Stimulated activated memory B cell treated with anti-CD40 and anti-IgM and Interleukin-4, amounts not matched to agents 10 μg/mL and 1 μg/mL and 100 μg/mL, for 72 hours (primary cell): Measurements from ENCODE around the gene URM1.
"Not testable (repeated sequence)": the region's sequence is repeated elsewhere in the genome, so short reads cannot be mapped to it uniquely, and the experiment has no call there.

Source experiments
- ATAC-seq: fragments of 150-1000 bp; cut with Tn5 transposase; 2 replicates; pipeline ENCODE4 v1.10.0; 2021
- H3K27ac Mint-ChIP-seq: one replicate; pipeline ENCODE4 v1.8.0; 2022; ENCODE audit warnings: mild to moderate bottlenecking, mixed read lengths
- H3K27me3 Mint-ChIP-seq: one replicate; pipeline ENCODE4 v1.8.0; 2022; ENCODE audit warnings: mixed read lengths
- H3K36me3 Mint-ChIP-seq: one replicate; pipeline ENCODE4 v1.8.0; 2022; ENCODE audit warnings: mixed read lengths
- H3K4me1 Mint-ChIP-seq: one replicate; pipeline ENCODE4 v1.8.0; 2022; ENCODE audit warnings: mixed read lengths
- H3K4me3 Mint-ChIP-seq: one replicate; pipeline ENCODE4 v1.8.0; 2022; ENCODE audit warnings: mild to moderate bottlenecking, moderate library complexity, mixed read lengths
- H3K9me3 Mint-ChIP-seq: one replicate; pipeline ENCODE4 v1.8.0; 2022; ENCODE audit warnings: mixed read lengths

The URM1 gene

DNA sequence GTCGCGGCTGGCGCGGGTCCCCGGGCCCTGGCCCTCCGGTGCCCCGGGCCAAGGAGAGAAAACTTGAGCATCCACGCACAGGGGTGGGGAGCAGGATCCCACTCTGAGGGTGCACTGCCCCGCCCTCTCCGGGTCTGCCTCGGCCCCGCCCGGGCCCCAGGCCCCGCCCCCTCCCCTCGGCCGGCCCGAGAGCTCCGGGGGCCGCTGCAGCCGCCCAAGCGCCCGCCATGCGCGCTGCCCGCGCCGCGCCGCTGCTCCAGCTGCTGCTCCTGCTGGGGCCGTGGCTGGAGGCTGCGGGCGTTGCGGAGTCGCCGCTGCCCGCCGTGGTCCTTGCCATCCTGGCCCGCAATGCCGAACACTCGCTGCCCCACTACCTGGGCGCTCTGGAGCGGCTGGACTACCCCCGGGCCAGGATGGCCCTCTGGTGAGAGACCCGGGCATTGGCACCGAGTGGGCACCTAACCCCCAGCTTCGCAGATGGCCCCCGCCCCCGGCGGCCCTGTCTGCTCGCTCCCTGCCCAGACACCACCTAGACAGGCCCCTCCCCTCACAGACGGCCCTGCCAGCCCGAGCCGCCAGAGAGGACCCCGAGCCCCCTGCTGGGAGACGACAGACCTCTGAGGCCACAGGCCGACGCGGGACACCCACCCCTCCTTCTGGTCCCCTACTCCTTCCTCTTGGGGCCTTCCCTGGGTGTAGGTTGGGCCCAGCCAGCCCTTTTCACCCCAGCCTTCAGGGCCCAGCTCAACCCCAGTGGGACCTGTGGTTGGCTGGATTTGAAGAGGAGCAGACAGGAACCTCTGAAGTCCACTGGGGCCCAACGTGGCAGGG is 49.7 kb downstream of the URM1 start, which contains the start of gene CERCAM:
Gene CERCAM (plus strand): TSS at position 207 of the 831 bp plus-strand sequence. CDS start 21 bp downstream, at position 228.
- Mint-ChIP-seq H3K27ac (peak within 1 kb of the TSS; percentile 49), H3K9me3 (no peaks in the 10 kb centered on the region), H3K36me3 (no peaks in the 10 kb centered on the region), H3K4me3 (peak within 1 kb of the TSS; percentile 79), H3K4me1 (peaks cover 14% of the 10 kb centered on the region), H3K27me3 (peaks cover 52% of the 10 kb centered on the region)
- ATAC-seq, result peak; percentile 88

DNA sequence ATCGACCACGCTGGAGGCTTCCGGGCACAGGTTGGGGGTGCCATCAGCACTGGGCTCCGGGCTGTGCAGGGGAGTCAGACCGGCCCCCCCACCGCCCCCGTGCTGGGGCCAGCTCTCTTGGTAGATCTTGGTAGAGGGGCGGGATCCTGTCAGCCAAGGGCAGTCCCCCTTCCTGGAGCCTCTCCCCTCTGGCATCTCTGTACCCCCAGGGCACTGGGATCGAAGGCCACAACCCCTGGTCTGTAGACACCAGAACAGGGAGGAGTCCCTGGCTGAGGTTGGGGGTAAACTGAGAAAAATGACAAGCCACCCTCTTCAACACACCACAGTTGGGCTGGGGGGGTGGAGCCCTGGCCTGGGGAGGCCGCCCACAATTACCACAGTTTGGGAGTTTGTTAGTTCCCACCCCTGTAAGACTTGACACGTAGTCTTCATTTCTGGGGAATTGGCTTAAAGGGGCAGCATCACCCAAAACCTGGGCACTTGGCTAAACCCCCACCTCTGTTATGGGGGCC is 50.4 kb downstream of the URM1 start:
- H3K27me3 Mint-ChIP-seq, result peaks cover 46% of the 10 kb centered on the region
- peak; percentile 9 for ATAC-seq
- peak overlapping the region; percentile 77 for H3K4me3 Mint-ChIP-seq
- H3K27ac Mint-ChIP-seq, result peak overlapping the region; percentile 49
- no peaks in the 10 kb centered on the region for H3K36me3 Mint-ChIP-seq
- peaks cover 14% of the 10 kb centered on the region for H3K4me1 Mint-ChIP-seq
- no peaks in the 10 kb centered on the region for H3K9me3 Mint-ChIP-seq

DNA sequence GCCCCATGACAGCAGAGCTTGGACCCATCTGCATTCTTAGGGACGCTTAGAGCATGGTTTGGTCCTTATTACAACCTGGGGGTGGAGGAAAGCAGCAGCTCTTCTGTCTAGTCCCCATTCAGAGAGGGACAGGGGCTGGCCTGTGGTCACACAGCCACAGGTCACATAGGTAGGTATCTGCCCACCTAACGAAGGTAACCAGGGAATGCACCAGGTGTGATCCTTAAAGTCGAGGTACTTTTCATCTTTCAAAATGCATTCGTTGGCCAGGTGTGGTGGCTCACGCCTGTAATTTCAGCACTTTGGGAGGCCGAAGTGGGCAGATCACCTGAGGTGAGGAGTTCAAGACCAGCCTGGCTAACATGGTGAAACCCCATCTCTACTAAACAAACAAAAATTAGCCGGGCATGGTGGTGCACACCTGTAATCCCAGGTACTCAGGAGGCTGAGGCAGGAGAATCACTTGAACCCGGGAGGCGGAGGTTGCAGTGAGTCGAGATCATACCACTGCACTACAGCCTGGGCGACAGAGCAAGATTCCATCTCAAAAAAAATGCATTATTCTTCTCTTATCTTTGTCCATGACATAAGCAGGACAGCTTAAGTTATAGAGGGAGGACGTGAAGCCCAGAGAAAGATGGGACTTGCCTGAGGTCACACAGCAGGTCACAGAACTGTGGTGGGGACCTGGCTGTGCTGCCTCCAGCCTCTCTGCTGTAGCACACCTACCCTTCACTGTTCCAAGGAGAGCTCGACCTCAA is 51.0 kb downstream of the URM1 start:
- peak overlapping the region; percentile 18 for H3K4me3 Mint-ChIP-seq
- H3K27me3 Mint-ChIP-seq, result peaks cover 39% of the 10 kb centered on the region
- not testable (repeated sequence) for H3K9me3 Mint-ChIP-seq, H3K27ac Mint-ChIP-seq, H3K36me3 Mint-ChIP-seq, ATAC-seq
- peaks cover 14% of the 10 kb centered on the region for H3K4me1 Mint-ChIP-seq

DNA sequence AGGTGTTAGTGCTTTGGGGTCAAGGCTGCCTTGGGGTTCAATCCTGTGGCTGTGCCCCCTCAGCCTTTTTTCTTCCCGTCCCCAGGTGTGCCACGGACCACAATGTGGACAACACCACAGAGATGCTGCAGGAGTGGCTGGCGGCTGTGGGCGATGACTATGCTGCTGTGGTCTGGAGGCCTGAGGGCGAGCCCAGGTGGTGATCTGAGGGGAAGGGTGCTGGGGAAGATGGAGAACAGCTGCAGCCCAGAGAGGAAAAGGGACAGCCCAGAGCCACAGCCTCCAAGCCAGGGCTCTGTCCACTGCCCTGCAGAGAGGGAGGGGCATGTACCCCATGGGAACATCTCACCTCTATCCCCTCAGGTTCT is 51.6 kb downstream of the URM1 start:
- no peak for ATAC-seq
- H3K4me3 Mint-ChIP-seq, result no peak overlapping the region
- H3K4me1 Mint-ChIP-seq, result peaks cover 14% of the 10 kb centered on the region
- H3K9me3 Mint-ChIP-seq, result no peaks in the 10 kb centered on the region
- H3K36me3 Mint-ChIP-seq, result no peaks in the 10 kb centered on the region
- H3K27me3 Mint-ChIP-seq, result peaks cover 35% of the 10 kb centered on the region
- H3K27ac Mint-ChIP-seq, result no peak overlapping the region

DNA sequence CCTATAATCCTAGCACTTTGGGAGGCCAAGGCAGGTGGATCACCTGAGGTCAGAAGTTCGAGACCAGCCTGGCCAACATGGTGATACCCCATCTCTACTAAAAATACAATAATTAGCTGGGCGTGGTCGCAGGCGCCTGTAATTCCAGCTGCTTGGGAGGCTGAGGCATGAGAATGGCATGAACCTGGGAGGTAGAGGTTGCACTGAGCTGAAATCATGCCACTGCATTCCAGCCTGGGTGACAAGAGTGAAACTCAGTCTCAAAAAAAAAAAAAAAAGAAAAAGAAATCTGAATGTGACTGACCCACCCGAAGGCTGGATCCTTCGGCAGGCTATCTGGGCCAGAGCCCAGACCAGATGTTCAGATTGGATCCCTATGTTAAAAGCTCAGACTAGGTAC is 52.2 kb downstream of the URM1 start:
- Mint-ChIP-seq H3K4me1 (peaks cover 14% of the 10 kb centered on the region), H3K27me3 (peaks cover 35% of the 10 kb centered on the region)
- not testable (repeated sequence) for H3K9me3 Mint-ChIP-seq, ATAC-seq, H3K4me3 Mint-ChIP-seq, H3K27ac Mint-ChIP-seq, H3K36me3 Mint-ChIP-seq

DNA sequence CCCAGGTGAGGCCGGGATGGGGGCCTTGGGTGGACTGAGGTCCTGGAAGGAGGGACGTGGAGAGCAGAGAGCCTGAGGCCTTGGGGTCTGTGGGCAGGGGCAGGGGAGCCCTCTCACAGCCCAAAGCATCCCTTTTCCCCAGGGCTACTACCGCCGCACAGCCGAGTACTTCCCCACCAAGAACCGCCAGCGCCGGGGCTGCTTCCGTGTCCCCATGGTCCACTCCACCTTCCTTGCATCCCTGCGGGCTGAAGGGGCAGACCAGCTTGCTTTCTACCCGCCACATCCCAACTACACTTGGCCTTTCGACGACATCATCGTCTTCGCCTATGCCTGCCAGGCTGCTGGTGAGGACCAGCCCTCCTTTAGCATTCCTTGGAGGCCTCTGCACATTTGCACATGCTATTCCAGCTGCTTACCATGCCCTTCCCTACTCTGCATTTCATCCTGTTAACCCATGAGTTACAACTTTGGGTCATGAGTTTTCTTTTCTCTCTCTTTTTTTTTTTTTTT is 53.1 kb downstream of the URM1 start:
- Mint-ChIP-seq H3K27me3 (peaks cover 28% of the 10 kb centered on the region), H3K27ac (peak overlapping the region; percentile 31), H3K4me3 (no peak overlapping the region), H3K9me3 (no peaks in the 10 kb centered on the region), H3K36me3 (no peaks in the 10 kb centered on the region), H3K4me1 (peaks cover 12% of the 10 kb centered on the region)
- ATAC-seq, result no peak

DNA sequence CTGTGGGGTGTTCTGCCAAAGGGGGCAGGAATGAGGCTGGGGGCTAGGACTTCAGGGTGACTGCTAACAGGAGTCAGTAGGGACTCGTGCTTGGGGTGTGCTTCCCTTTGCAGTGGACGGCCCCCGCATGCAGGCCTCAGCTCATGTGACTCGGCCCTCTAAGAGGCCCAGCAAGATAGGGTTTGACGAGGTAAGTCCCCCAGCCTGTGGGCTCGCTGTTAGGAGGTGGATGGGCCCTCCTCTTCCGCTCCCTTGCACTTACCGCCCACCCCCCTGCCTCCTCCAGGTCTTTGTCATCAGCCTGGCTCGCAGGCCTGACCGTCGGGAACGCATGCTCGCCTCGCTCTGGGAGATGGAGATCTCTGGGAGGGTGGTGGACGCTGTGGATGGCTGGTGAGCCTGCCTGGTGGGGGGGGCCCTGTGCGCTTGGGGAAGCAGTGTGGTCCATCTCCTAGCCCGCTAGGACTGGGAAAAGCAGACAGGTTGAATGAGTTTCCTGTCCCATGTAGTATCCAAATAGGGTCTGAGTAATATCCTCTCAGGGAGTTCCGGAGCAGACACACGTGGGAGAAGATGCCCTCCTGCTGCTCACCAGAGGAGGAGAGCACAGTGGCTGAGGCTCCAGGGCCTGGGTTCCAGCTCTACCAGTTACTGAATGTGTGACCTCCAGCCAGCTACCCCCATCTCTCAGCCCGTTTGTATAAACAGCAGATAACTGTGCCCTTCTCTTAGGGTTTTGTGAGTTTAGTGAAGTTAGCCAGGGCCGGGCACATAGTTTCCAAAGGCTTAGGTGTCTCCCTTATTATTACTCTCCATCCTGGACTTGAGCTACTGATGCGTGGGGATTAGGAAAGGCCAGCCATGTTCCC is 57.7 kb downstream of the URM1 start:
- Mint-ChIP-seq H3K27me3 (peaks cover 12% of the 10 kb centered on the region), H3K27ac (no peak overlapping the region), H3K36me3 (no peaks in the 10 kb centered on the region), H3K9me3 (no peaks in the 10 kb centered on the region), H3K4me3 (no peak overlapping the region), H3K4me1 (no peaks in the 10 kb centered on the region)
- no peak for ATAC-seq

DNA sequence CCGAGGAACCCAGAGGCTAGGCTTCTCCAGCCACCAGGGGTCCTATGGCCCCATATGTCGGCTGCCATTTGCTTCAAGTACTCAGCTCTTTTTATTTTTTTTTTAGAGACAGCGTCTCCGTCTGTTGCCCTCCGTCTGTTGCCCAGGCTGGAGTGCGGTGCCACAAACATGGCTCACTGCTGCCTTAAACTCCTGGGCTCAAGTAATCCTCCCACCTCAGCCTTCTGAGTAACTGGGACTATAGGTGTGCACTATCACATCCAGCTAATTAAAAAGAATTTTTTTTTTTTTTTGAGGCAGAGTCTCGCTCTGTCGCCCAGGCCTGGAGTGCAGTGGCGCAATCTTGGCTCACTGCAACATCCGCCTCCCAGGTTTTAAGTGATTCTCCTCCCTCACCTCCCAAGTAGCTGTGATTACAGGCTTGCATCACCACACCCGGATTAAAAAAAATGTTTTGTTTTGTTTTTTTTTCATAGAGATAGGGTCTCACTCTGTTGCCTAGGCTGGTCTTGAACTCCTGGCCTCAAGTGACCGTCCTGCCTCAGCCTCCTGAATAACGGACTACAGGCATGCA is 58.4 kb downstream of the URM1 start:
- Mint-ChIP-seq H3K4me3 (no peak overlapping the region), H3K4me1 (no peaks in the 10 kb centered on the region), H3K36me3 (no peaks in the 10 kb centered on the region), H3K27me3 (peaks cover 5% of the 10 kb centered on the region), H3K27ac (no peak overlapping the region), H3K9me3 (no peaks in the 10 kb centered on the region)
- ATAC-seq, result no peak

DNA sequence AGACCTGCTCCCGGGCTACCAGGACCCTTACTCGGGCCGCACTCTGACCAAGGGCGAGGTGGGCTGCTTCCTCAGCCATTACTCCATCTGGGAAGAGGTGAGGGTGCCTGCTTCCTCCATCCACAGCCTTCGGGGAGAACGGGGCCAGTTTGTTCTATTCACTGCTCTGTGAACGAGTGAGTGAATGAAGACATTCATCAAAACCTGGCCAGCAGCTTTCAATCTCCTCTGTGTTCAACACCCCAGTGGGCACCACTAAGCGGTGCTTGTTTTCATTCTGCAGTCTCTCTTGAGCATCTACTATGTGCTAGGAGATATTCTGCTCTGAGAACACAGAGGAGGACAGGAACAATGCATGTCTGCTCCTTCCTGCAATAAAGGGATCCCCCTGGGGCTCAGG is 60.0 kb downstream of the URM1 start:
- no peak for ATAC-seq
- no peaks in the 10 kb centered on the region for H3K27me3 Mint-ChIP-seq
- H3K9me3 Mint-ChIP-seq, result no peaks in the 10 kb centered on the region
- no peaks in the 10 kb centered on the region for H3K36me3 Mint-ChIP-seq
- H3K27ac Mint-ChIP-seq, result no peak overlapping the region
- no peaks in the 10 kb centered on the region for H3K4me1 Mint-ChIP-seq
- no peak overlapping the region for H3K4me3 Mint-ChIP-seq

DNA sequence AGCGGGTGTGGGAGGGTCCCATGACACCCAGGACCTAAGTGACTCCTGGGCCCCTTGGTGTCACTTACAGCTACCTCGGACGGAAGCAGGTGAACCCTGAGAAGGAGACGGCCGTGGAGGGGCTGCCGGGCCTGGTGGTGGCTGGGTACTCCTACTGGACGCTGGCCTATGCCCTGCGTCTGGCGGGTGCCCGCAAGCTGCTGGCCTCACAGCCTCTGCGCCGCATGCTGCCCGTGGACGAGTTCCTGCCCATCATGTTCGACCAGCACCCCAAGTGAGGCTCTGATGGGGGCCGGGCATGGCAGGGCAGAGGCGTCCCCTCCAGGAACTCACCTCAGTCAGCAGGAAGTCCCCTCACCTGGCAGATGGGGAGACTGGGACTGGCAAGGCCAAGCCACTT is 63.2 kb downstream of the URM1 start:
- H3K36me3 Mint-ChIP-seq, result no peaks in the 10 kb centered on the region
- no peaks in the 10 kb centered on the region for H3K9me3 Mint-ChIP-seq
- no peaks in the 10 kb centered on the region for H3K27me3 Mint-ChIP-seq
- H3K27ac Mint-ChIP-seq, result no peak overlapping the region
- H3K4me3 Mint-ChIP-seq, result no peak overlapping the region
- peaks cover 7% of the 10 kb centered on the region for H3K4me1 Mint-ChIP-seq
- no peak for ATAC-seq

DNA sequence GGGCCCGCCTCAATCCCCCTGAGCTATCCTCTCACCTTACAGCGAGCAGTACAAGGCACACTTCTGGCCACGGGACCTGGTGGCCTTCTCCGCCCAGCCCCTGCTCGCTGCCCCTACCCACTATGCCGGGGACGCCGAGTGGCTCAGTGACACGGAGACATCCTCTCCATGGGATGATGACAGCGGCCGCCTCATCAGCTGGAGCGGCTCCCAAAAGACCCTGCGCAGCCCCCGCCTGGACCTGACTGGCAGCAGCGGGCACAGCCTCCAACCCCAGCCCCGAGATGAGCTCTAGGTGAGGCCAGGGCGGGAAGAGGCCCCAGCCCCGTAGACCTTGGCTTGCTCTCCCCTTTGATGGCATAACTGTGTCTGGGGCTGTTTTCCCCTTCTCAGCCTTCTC is 64.4 kb downstream of the URM1 start:
- Mint-ChIP-seq H3K27me3 (no peaks in the 10 kb centered on the region), H3K36me3 (no peaks in the 10 kb centered on the region), H3K27ac (no peak overlapping the region), H3K4me3 (no peak overlapping the region), H3K4me1 (peaks cover 7% of the 10 kb centered on the region), H3K9me3 (no peaks in the 10 kb centered on the region)
- ATAC-seq, result no peak

DNA sequence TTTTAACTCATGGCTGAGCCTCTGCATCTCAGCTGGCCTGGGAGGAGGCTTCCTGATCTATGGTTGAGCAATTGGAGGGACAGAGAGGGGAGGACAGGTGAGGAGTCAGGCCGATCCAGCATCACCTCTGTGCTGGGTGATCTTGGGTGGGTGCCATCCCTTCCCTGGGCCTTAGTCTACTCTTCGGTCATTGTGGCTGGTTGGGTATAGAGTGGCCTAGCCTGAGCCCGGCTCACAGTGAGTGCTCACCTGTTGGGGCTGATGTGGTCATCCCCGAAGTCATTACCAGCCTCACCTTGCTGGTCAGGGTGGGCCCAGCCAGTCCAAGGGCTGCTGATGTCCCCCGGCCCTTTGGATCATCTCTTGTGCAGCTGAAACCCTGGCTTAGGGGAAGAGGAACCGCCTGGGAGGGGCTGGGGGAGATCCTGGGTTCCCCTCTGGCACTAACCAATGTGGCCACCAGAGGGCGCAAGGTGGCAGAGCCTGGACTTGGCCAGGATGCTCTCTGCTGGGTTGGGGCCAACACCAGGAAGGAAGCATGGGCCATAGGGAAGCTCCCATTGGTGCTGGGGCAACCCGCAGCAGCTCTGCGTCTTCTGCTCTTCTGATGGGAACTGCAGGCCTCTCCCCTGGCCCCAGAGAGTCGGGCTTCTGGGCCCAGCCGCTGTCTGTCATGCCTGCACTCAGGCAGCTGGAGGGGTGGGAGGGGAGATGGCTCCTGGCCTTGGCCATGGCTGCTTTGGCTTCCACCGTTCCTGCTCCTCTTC is 67.4 kb downstream of the URM1 start:
- peaks cover 7% of the 10 kb centered on the region for H3K4me1 Mint-ChIP-seq
- peak; percentile 86 for ATAC-seq
- no peaks in the 10 kb centered on the region for H3K36me3 Mint-ChIP-seq
- no peaks in the 10 kb centered on the region for H3K9me3 Mint-ChIP-seq
- H3K27me3 Mint-ChIP-seq, result no peaks in the 10 kb centered on the region
- H3K4me3 Mint-ChIP-seq, result no peak overlapping the region
- H3K27ac Mint-ChIP-seq, result no peak overlapping the region

DNA sequence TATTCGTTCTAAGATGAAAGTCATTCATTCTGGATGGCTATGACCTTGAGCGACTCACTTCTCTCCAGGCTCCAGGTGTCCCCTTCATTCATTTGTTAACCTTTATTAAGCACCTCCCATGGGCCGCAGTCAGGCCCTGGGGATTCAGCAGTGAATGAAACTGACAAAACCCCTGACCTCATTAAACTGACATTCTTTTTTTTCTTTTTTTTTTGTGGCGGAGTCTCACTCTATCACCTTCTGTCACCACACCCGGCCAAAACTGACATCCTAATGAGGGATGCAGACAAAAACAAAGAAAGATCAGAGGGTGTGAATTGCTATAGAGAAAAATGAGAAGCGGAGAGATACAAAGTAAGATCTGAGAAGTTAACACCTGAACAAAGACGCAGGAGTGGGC is 68.1 kb downstream of the URM1 start:
- Mint-ChIP-seq H3K4me3 (no peak overlapping the region), H3K4me1 (peaks cover 7% of the 10 kb centered on the region), H3K27me3 (no peaks in the 10 kb centered on the region), H3K27ac (no peak overlapping the region), H3K9me3 (no peaks in the 10 kb centered on the region), H3K36me3 (no peaks in the 10 kb centered on the region)
- ATAC-seq, result peak; percentile 62
